Effector memory CD4-positive, alpha-beta T cell (primary cell): ENCODE results near the gene ZNF554.

Experiments
- DNase-seq, 3 donors: peaks; one replicate each; pipeline ENCODE4 v3.0.0-alpha.2; 2020
- H3K27ac ChIP-seq: 2 replicates; pipeline ENCODE4 v1.7.0; 2013; ENCODE audit warnings: mild to moderate bottlenecking, low read length, moderate library complexity; ENCODE audit not compliant: insufficient read depth, poor library complexity, severe bottlenecking
- H3K27me3 ChIP-seq: replicated peaks from 2 replicates; pipeline ENCODE4 v1.7.0; 2013; ENCODE audit warnings: mild to moderate bottlenecking, low read length; ENCODE audit not compliant: insufficient read depth, control insufficient read depth, poor library complexity, severe bottlenecking
- H3K36me3 ChIP-seq: 2 replicates; pipeline ENCODE4 v1.7.0; 2013; ENCODE audit warnings: mild to moderate bottlenecking, low read length, moderate library complexity; ENCODE audit not compliant: control insufficient read depth, insufficient read depth
- H3K4me1 ChIP-seq: 2 replicates; pipeline ENCODE4 v1.7.0; 2013; ENCODE audit warnings: low read length, mild to moderate bottlenecking; ENCODE audit not compliant: control insufficient read depth, insufficient read depth, poor library complexity, severe bottlenecking
- H3K4me3 ChIP-seq: 2 replicates; pipeline ENCODE4 v1.7.0; 2013; ENCODE audit warnings: low read length, low read depth, mild to moderate bottlenecking; ENCODE audit not compliant: insufficient read depth, poor library complexity, severe bottlenecking
- H3K9me3 ChIP-seq: 2 replicates; pipeline ENCODE4 v1.7.0; 2013; ENCODE audit warnings: mild to moderate bottlenecking, low read length, moderate library complexity; ENCODE audit not compliant: control insufficient read depth

The ZNF554 gene

DNA sequence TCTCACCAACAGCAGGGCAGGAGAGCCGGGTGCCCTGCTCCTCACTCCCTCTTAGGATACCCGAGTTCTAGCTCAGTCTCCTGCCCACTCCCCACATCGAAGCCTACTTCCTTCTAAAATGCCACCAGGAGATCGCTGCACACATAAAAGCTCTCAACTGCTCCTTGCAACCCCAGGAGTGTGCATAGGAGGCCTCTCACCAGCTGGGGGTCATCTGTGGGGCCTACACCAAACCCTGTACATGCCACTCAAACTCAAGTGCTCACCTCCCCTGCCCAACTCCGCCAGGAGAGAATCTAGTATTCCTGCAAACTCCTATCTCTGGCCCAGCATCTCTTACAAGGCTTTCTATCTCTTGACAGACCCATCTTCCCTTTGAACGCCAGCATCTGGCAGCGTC is 39.4 kb upstream of the ZNF554 start:
- DNase-seq, result no peak
- no peaks in the 10 kb centered on the region for H3K9me3 ChIP-seq
- H3K36me3 ChIP-seq, result peaks cover 6% of the 10 kb centered on the region
- no peak overlapping the region for H3K4me3 ChIP-seq
- no peak overlapping the region for H3K27ac ChIP-seq
- H3K4me1 ChIP-seq, result peaks cover 23% of the 10 kb centered on the region
- no peaks in the 10 kb centered on the region for H3K27me3 ChIP-seq

GRCh38 chr19:2782329-2782935 is 37.2 kb upstream of the ZNF554 start:
- H3K4me1 ChIP-seq, result peaks cover 25% of the 10 kb centered on the region
- no peaks in the 10 kb centered on the region for H3K9me3 ChIP-seq
- no peak for DNase-seq
- peak overlapping the region; percentile 94 for H3K4me3 ChIP-seq
- H3K27ac ChIP-seq, result peak overlapping the region; percentile 91
- peaks cover 6% of the 10 kb centered on the region for H3K36me3 ChIP-seq
- H3K27me3 ChIP-seq, result no peaks in the 10 kb centered on the region

GRCh38 chr19:2782936-2783780 is 36.5 kb upstream of the ZNF554 start, which contains the start of gene SGTA:
TSS of gene SGTA (minus strand) at chr19:2783273. CDS start at chr19:2769068, 14,205 bp downstream.
- Histone ChIP-seq H3K36me3 (peaks cover 6% of the 10 kb centered on the region), H3K27ac (peak within 1 kb of the TSS; percentile 91), H3K9me3 (no peaks in the 10 kb centered on the region), H3K4me1 (peaks cover 25% of the 10 kb centered on the region), H3K27me3 (no peaks in the 10 kb centered on the region), H3K4me3 (peak within 1 kb of the TSS; percentile 94)
- DNase-seq, result peak; percentile 93 to 95 (median 93)

DNA sequence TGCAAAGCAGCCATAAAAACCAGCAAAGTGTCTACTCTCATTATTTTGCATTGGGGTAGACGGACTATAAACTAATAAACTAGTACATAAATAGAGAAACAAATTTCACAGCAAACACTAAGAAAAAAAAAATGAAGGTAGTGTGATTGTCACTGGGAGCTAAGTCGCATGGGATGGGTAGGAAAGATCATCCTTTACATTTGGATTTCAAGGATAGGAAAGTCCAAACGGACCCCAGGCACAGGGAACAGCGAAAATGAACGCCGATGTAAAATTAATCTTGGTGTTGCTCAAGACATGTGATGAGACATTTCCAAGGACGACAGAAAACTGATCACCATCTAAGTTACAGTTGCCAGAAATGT is 35.9 kb upstream of the ZNF554 start:
- peaks cover 25% of the 10 kb centered on the region for H3K4me1 ChIP-seq

GRCh38 chr19:2785244-2785997 is 34.2 kb upstream of the ZNF554 start, which contains the start of gene THOP1:
TSS of gene THOP1 (plus strand) at chr19:2785503. CDS start at chr19:2785663, 160 bp downstream.
- H3K27ac ChIP-seq, result peak within 1 kb of the TSS; percentile 66
- peak; percentile 97 to 98 (median 97) for DNase-seq
- H3K9me3 ChIP-seq, result no peaks in the 10 kb centered on the region
- H3K4me3 ChIP-seq, result peak within 1 kb of the TSS; percentile 86
- H3K27me3 ChIP-seq, result no peaks in the 10 kb centered on the region
- H3K4me1 ChIP-seq, result peaks cover 25% of the 10 kb centered on the region
- no peaks in the 10 kb centered on the region for H3K36me3 ChIP-seq

More for the DNA sequence above, 35.9 kb upstream of the ZNF554 start:
- peaks cover 2% of the 10 kb centered on the region for H3K36me3 ChIP-seq
- H3K9me3 ChIP-seq, result no peaks in the 10 kb centered on the region
- no peak for DNase-seq
- H3K27me3 ChIP-seq, result no peaks in the 10 kb centered on the region
- H3K4me3 ChIP-seq, result peak overlapping the region; percentile 94
- H3K27ac ChIP-seq, result peak overlapping the region; percentile 19

DNA sequence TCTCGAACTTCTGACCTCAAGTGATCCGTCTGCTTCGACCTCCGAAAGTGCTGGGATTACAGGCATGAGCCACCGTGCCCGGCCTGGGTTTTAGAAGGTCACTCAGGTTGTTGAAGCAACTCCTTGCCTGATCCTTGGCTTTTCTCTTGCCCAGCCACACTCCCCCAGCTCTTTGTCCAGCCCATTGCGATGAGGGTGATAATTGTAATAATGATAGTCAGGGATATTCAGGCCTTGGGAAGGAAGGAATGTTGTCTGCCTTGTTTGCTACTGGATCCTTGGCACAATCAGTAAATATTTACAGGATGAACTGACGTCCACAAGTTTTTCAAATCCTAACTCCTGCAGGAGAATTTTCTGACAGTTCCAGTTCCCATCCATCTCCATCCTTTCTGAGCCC is 32.6 kb upstream of the ZNF554 start:
- H3K27ac ChIP-seq, result no peak overlapping the region
- H3K27me3 ChIP-seq, result no peaks in the 10 kb centered on the region
- H3K36me3 ChIP-seq, result peaks cover 6% of the 10 kb centered on the region

DNA sequence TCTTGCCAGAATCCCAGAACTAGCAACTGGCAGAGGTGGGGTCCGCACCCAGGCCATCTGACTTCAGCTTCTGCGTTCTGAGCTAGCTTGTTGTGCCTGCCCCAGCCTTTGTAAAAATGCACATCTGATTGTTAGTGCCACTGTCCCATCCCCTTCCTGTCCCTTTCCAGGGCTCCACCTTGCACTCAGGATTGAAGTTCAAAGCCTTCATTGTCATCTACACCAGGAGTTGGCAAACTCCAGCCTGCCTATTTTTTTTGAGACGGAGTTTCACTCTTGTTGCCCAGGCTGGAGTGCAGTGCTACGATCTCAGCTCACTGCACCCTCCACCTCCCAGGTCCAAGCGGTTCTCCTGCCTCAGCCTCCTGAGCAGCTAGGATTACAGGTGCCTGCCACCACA is 31.4 kb upstream of the ZNF554 start:
- Histone ChIP-seq H3K27ac (no peak overlapping the region), H3K9me3 (no peaks in the 10 kb centered on the region), H3K4me1 (peaks cover 18% of the 10 kb centered on the region), H3K27me3 (no peaks in the 10 kb centered on the region), H3K36me3 (peaks cover 6% of the 10 kb centered on the region), H3K4me3 (no peak overlapping the region)
- no peak for DNase-seq

More for the DNA sequence above, 32.6 kb upstream of the ZNF554 start:
- Histone ChIP-seq H3K4me1 (peaks cover 24% of the 10 kb centered on the region), H3K9me3 (no peaks in the 10 kb centered on the region), H3K4me3 (no peak overlapping the region)
- DNase-seq, result no peak

- no peak for DNase-seq
- H3K27me3 ChIP-seq, result no peaks in the 10 kb centered on the region
- H3K4me1 ChIP-seq, result peaks cover 8% of the 10 kb centered on the region
- H3K9me3 ChIP-seq, result no peaks in the 10 kb centered on the region
- H3K27ac ChIP-seq, result no peak overlapping the region
- H3K4me3 ChIP-seq, result no peak overlapping the region
- H3K36me3 ChIP-seq, result peaks cover 6% of the 10 kb centered on the region
Measured at GRCh38 chr19:2790194-2790556, 29.5 kb upstream of the ZNF554 start.

DNA sequence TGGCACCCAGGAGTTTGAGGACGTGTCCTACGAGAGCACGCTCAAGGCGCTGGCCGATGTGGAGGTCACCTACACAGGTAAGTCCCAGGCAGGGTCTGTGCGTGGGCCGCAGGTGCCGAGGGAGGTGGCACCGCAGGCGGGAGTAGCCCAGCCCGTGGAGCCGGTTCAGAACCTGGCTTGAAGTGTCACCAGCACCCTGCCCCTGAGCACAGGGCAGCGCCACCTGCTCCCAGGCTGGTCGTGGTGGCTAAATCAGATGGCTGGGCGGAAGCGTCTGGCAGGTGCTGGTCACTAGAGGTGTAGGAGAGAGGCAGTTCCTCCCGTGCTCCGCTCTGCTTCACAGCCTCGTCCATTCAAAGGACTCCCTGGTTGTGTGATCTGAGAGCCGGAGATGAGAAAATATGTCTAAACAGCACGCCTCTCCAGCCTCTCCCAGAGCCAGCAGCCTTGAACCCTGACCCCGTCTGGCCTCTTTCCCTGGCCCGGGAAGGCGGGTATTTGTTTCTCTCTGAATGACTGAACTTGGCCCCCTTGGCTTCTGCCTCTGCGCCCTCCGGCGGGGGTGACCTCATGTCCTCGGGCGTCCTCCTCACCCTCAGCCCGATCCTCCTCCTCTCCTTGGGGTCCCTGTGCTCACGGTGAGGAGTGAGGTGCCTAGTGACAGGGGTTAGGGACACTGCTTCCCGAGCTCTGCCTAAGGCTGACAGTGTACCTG is 29.0 kb upstream of the ZNF554 start:
- no peak overlapping the region for H3K27ac ChIP-seq
- no peaks in the 10 kb centered on the region for H3K9me3 ChIP-seq
- H3K4me1 ChIP-seq, result peaks cover 6% of the 10 kb centered on the region
- H3K27me3 ChIP-seq, result no peaks in the 10 kb centered on the region
- H3K36me3 ChIP-seq, result peaks cover 6% of the 10 kb centered on the region
- H3K4me3 ChIP-seq, result no peak overlapping the region
- no peak for DNase-seq
